HTERT RPE-1 (cell line): ENCODE measurements around the gene MBD5.

Source experiments
- in situ Hi-C: fragments of 300-500 bp; cut with MboI; formaldehyde crosslinking; loops from 4 replicates; pipeline ENCODE4 v1.14.3; 2020; ENCODE audit warnings: low sequenced_read_pairs

The MBD5 gene

DNA sequence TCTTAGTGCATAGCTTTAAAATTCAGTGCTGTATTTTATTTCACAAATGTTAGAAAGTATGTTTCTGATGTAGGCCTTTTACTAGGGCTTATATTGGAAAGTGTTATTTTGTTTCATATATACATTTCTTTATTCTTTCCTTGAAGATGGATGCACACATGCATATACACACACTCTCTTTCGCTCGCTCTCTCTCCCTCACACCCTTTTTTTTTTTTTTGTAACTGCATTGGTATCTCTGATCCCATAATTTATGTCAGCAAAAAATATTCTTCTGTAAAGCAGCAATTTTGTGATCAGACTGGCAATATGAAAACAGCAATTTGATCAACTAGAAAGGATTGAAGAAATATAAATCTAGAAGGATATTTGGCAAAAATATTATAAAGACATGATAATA is 2.0 kb downstream of the MBD5 start:
- in situ Hi-C loops: no loop called here

- in situ Hi-C loops: no loop called here
Measured at GRCh38 chr2:148023861-148024260, 3.0 kb downstream of the MBD5 start.

DNA sequence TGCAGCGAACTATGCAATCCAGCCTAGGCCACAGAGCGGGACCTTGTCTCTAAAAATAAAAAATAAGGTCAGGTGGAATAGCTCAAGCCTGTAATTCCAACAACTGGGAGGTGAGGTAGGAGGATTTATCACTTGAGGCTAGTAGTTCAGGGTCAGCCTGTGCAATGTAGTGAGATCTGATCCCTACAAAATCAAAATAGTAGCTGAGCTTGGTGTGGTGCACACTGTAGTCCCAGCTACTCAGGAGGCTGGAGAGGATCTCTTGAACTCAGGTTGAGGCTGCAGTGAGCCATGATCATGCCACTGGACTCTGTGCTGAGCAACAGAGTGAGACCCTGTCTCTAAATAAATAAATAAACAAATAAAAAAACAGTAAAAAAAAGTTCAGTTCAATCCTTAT is 5.7 kb downstream of the MBD5 start:
- in situ Hi-C loops: no loop called here

DNA sequence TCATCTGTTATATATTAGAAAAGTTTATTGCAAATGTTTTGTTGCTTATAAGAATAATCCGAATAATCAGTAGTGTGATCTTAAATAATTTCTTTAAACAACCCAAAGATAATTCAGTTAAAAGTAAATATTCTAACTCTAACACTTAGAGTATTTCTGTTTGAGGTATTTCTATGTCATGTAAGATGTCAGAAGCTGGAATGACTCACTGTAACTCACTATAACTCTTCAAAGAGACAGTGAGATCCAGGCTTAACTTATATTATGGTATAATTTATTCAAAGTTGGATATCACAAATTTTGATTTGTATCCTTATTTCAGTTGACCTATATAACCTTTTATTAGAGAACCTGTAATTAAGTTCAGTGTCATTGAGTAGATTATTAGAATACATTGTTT is 6.9 kb downstream of the MBD5 start:
- in situ Hi-C loops: no loop called here

DNA sequence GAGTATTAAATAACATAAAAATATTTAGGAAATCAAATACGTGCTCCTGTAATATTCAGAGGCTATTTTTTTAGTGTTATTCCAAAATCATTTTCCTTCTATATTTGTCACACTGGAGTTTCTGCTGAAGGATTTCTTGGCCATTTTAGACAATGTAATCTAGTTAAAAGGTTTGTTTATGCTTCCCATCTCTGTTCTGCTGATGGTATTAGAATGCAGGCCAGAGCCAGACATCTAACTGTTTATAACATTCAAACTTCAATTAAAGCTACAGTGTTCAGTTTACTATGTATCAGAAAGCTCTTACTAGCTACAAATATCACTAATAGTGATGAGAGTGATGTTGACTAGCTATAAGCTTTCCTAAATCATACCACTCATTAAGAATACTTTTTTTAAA is 7.9 kb downstream of the MBD5 start:
- in situ Hi-C loops: no loop called here

DNA sequence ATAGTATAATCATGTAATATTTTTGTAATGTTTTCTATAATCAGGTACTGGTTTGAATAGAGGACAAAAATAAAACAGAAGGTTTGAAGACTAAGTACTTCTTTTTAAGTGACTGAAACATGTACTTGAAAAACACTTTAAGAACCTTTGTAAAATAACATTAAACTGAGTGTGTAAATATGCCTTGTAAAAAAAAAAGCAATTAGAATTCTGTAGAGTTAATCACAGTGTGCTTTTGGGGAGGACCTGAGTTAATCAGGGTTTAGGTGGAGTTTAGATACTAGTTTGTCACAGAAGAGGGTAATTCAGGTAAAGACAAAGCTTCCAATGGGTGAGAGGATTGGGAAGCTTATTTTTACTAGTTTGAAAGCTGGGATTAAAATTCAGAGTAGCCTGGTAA is 10.3 kb downstream of the MBD5 start:
- in situ Hi-C loops: no loop called here

DNA sequence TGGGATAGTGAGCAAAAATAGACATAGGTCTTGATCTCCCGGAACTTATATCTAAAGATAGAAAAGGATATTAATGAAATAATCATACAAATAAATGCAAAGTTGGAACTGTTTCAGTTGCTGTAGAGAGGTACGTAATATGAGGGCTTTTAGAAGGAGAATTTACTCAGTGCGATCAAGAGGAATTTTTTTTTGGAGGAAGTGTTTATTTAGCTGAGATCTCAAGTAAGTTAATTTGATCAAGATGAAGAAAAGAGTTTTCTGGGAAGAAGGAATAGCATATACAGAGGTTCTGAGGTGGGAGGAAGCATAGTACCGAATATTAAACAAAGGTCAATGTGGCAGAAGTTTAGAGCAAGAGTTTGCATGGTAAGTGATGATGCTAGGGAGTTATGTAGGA is 11.3 kb downstream of the MBD5 start:
- in situ Hi-C loops: no loop called here

DNA sequence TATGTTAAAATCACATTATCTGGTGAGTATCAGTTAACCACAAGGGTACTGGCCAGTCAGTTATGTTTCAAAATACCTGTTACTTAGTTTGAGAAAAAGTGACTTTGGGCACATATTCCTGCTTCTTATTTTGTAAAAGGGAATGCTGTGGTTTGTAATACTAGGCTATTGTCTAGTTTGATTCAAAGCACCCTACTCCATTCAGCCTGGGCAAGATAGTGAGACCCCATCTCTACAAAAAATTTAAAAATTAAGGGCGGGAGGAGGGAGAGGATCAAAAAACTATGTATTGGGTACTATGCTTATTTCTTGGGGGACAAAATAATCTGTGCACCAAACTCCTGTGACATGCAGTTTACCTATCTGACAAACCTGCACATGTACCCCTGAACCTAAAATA is 18.9 kb downstream of the MBD5 start:
- in situ Hi-C loops: no loop called here

DNA sequence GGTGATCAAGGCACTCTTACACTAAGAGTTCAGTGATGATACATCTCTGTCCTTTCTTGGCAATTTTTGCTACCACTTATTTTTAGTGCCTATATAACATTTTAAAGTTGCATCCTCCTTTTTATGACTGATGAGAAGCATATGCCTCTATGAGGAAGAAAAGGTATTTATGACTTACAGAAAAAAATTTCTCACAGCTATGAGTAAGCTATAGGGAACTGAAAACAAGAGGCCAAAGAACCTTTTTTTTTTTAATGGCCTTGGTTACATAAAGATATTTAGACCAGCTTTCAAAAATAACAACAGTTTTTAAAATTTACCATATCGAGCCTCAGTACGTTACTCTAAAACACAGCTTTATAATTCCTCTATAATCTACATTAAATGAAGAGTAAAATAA is 21.3 kb downstream of the MBD5 start:
- in situ Hi-C loops: no loop called here

GRCh38 chr2:148044322-148044721 is 23.4 kb downstream of the MBD5 start:
- in situ Hi-C loops: no loop called here

DNA sequence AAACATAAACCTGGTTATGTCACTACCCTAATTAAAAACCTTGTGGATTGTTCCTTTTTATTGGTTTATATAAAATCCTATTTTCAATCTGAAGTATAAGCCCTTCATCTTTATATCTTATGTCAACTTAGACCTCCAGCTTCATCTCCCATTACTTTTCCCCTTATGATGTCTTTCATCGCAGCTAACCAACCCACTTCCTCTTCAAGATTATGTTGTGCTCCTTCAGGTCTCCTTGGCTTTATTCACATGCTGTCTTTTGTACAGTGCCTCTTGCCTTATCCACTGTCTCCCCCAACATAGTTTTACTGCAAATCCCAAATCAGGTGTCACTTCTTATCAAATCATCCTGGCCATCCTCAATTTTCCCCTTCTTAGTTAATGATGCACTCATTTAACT is 25.9 kb downstream of the MBD5 start:
- in situ Hi-C loops: no loop called here

GRCh38 chr2:148048475-148049221 is 27.8 kb downstream of the MBD5 start:
- in situ Hi-C loops: no loop called here

GRCh38 chr2:148049284-148049683 is 28.4 kb downstream of the MBD5 start:
- in situ Hi-C loops: no loop called here

- in situ Hi-C loops: no loop called here
Measured at GRCh38 chr2:148052687-148053086, 31.8 kb downstream of the MBD5 start.

GRCh38 chr2:148058641-148059040 is 37.8 kb downstream of the MBD5 start:
- in situ Hi-C loops: no loop called here

DNA sequence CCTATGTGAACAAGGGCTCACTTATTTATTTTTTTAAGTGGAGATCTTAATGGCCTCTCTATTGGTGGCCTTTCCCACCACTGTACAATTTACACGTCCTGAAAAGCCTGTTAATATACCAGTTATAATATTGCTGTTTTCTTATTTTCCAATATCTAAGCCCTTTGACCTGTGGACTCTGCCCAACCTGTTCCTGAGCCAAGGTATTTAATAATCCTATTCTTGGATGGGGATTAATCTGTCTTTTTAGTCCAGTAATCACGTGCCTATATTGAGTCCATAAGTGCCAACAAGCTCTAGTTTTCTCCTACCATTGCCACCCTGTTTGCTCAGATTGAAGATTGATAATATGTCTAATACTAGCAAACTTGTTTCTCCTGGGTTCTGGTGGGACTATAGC is 42.7 kb downstream of the MBD5 start:
- in situ Hi-C loops: no loop called here

DNA sequence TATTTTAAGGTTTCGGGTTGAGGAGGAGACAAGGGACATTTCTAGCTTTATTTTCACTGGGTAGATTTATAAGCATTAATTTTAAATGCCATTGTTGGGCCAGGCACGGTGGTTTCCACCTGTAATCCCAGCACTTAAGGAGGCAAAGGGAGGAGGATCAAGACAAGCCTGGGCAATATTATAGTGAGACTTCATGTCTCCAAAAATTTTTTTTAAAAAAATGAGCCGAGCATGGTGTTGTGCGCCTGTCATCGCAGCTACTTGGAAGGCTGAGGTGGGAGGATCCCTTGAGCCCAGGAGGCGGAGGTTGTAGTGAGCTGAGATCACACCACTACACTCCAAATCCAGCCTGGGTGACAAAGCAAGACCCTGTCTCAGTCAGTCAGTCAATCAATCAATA is 45.0 kb downstream of the MBD5 start:
- in situ Hi-C loops: no loop called here

GRCh38 chr2:148067801-148068200 is 46.9 kb downstream of the MBD5 start:
- in situ Hi-C loops: no loop called here

GRCh38 chr2:148071351-148071750 is 50.5 kb downstream of the MBD5 start:
- in situ Hi-C loops: no loop called here

DNA sequence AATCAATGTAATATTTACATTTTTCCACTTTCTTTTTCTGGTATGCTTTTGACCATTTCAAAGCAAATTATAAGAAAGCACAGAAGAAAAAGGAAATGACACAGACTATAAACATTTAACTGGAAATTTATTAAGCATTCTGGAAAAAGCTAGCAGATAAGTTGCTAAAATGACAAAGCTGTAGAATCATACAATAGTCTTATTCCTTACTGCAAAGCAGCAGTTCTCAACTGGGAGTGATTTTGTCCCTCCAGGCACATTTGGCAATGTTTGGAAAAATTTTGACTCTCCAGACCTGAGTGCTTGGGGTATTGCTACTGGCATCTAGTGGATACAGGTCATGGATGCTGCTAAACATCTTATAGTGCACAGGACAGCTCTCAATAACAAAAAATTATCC is 75.1 kb downstream of the MBD5 start:
- in situ Hi-C loops: no loop called here

DNA sequence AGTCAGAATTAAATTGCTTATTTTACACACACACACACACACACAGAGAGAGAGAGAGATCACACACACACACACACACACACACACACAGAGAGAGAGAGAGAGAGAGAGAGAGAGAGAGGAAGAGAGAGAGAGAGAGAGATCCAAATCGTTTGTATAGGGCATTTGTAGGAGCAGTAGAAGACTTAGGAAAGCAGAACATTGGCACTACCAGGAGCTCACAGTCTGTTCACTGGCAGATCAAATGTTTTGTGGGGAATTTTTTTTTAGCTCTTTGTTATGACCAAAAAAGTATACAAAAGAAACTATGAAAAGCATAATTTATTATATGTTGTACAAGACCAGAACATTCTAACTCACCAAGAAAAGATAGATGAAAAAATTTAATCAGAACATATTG is 81.8 kb downstream of the MBD5 start:
- in situ Hi-C loops: no loop called here

DNA sequence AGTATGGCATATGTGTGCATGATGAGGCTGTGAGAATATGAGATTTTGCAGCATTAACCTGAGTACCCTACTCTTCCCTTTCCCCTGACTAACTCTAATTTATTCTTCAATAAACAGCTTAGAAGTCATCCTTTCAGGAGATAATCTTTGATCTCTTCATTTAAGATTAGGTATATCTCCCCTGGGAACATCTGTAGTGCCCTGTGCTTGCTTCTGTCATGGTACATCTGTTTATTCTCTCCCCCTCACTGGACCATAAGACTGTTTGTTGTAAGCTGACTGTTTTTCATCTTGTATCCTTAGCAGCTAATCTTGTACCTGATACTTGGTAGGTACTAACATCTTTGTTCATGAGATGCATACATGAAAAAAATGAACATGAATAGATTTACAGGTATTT is 83.1 kb downstream of the MBD5 start:
- in situ Hi-C loops: no loop called here

GRCh38 chr2:148106331-148106730 is 85.4 kb downstream of the MBD5 start:
- in situ Hi-C loops: no loop called here
